ENCODE results near the gene ALOX15. TPM values are rescaled to one million over a fixed set of nuclear protein-coding genes. Genes with fewer than 3 reads are reported as not detected.

Gene ALOX15

DNA sequence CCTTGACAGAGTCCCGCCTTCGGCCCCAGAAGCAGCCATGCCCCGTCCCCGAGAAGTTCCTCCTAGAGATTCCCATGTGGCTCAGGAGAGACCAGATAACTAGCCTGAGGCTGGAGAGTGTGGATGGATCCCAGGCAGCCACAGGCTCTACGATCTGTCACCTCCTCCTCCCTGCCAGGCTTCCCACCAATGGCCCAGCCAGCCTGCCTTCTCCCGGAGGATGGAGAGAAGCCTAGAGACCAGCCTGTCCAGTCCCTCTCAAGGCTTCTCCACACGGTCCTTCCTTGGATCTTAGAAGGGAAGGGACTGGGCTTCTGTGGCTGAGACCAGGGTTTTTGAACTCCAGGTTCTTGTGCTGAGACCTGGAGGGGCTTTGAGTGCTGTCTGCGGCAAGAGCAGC lies 58.8 kb downstream of the ALOX15 start:
- peak overlapping the region; percentile 50 for H2BK12ac ChIP-seq (ENCODE audit: low read length)
- no CpG with 5 or more reads among the region's 8 CpGs for WGBS, 2 donors (ENCODE audit: extremely low coverage in 2 of 2, insufficient read length in 2 of 2, insufficient replicate concordance in 1 of 2)
- H3K4me1 ChIP-seq (ENCODE audit: control insufficient read depth in 2 of 2, insufficient read depth in 1 of 2, low read depth in 1 of 2, low read length in 2 of 2), result peaks cover 7 to 19% of the 10 kb centered on the region in 2 donors
- peak overlapping the region; percentile 28 for H3K4ac ChIP-seq (ENCODE audit: low read length)
- no peak overlapping the region for H2AFZ ChIP-seq (ENCODE audit: low read length)
- H3K27ac ChIP-seq (replicated peaks; ENCODE audit: low read length), result no peak overlapping the region
- H2BK120ac ChIP-seq (ENCODE audit: low read depth, low read length), result peak overlapping the region; percentile 47
- no peak overlapping the region for H4K91ac ChIP-seq (ENCODE audit: low read depth, low read length, poor library complexity)
- H2AK5ac ChIP-seq (ENCODE audit: low read depth, low read length), result peak overlapping the region; percentile 99
- H3K9ac ChIP-seq (ENCODE audit: low read depth, low read length, poor library complexity), result peak overlapping the region; percentile 32
- no peak overlapping the region for H3K4me2 ChIP-seq (ENCODE audit: insufficient read depth, low read length, poor library complexity, severe bottlenecking)
- H3K18ac ChIP-seq (ENCODE audit: low read length), result peak overlapping the region; percentile 97
- no peak overlapping the region for H3K4me3 ChIP-seq (ENCODE audit: low read length in 2 of 2)
- H2BK5ac ChIP-seq (ENCODE audit: low read length), result peak overlapping the region; percentile 78
- H3K14ac ChIP-seq (ENCODE audit: low read length), result no peak overlapping the region
- peaks cover 4 to 77% (median 22%) of the 10 kb centered on the region in 3 experiments for H3K27me3 ChIP-seq (ENCODE audit: control insufficient read depth in 3 of 3, insufficient read depth in 3 of 3, low read depth in 1 of 3, low read length in 3 of 3)
- no peak overlapping the region for H4K8ac ChIP-seq (ENCODE audit: low read depth, low read length)
- peaks cover 10% of the 10 kb centered on the region for H3K79me1 ChIP-seq (ENCODE audit: low read depth, low read length)
- no peak for DNase-seq (ENCODE audit: low spot score)
- peaks cover 0 to 2% of the 10 kb centered on the region in 2 donors for H3K9me3 ChIP-seq (replicated peaks in 1 of 2; ENCODE audit: control insufficient read depth in 2 of 2, insufficient read depth in 1 of 2, low read depth in 1 of 2, low read length in 2 of 2)
- H2BK15ac ChIP-seq (ENCODE audit: low read length), result peak overlapping the region; percentile 100
- H3K23ac ChIP-seq (ENCODE audit: low read depth, low read length, poor library complexity), result no peak overlapping the region
- no peaks in the 10 kb centered on the region for H3K36me3 ChIP-seq (replicated peaks in 1 of 2; ENCODE audit: control insufficient read depth in 2 of 2, insufficient read depth in 2 of 2, low read length in 2 of 2)

DNA sequence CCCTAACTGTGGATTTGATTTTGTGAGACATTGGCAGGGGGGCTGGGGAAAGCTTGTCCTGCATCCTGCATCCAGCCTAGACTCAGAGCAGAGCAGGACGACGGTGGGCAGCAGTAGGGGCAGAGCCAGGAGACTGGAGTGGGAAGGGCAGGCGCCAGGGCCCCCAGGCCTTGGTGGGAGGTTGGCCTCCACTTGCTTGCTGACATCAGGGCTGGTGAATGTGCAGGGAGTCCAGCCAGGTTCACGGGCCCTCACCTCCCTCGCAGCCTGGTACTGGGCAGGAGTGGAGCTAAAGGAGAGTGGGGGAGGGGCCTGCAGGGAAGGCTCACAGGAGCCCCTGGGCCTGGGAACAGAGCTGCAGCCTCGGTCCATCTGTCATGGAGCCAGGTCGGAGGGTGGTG lies 59.4 kb downstream of the ALOX15 start:
- WGBS, 2 donors (ENCODE audit: extremely low coverage in 2 of 2, insufficient read length in 2 of 2, insufficient replicate concordance in 1 of 2), result no CpG with 5 or more reads among the region's 7 CpGs
- peak overlapping the region; percentile 82 for H4K8ac ChIP-seq (ENCODE audit: low read depth, low read length)
- H3K79me1 ChIP-seq (ENCODE audit: low read depth, low read length), result peaks cover 10% of the 10 kb centered on the region
- H3K27ac ChIP-seq (replicated peaks; ENCODE audit: low read length), result no peak overlapping the region
- peak overlapping the region; percentile 53 for H3K9ac ChIP-seq (ENCODE audit: low read depth, low read length, poor library complexity)
- H3K36me3 ChIP-seq (replicated peaks in 1 of 2; ENCODE audit: control insufficient read depth in 2 of 2, insufficient read depth in 2 of 2, low read length in 2 of 2), result no peaks in the 10 kb centered on the region
- H3K4me1 ChIP-seq (ENCODE audit: control insufficient read depth in 2 of 2, insufficient read depth in 1 of 2, low read depth in 1 of 2, low read length in 2 of 2), result peaks cover 12 to 24% of the 10 kb centered on the region in 2 donors
- no peak overlapping the region for H3K4me2 ChIP-seq (ENCODE audit: insufficient read depth, low read length, poor library complexity, severe bottlenecking)
- H2AFZ ChIP-seq (ENCODE audit: low read length), result no peak overlapping the region
- peak overlapping the region; percentile 99 for H2AK5ac ChIP-seq (ENCODE audit: low read depth, low read length)
- peak overlapping the region; percentile 78 for H2BK5ac ChIP-seq (ENCODE audit: low read length)
- peak overlapping the region; percentile 72 for H4K91ac ChIP-seq (ENCODE audit: low read depth, low read length, poor library complexity)
- peak overlapping the region; percentile 10 for H3K4ac ChIP-seq (ENCODE audit: low read length)
- H3K23ac ChIP-seq (ENCODE audit: low read depth, low read length, poor library complexity), result peak overlapping the region; percentile 55
- peak overlapping the region; percentile 97 for H3K18ac ChIP-seq (ENCODE audit: low read length)
- peak overlapping the region; percentile 54 for H2BK120ac ChIP-seq (ENCODE audit: low read depth, low read length)
- peaks cover 4 to 72% (median 22%) of the 10 kb centered on the region in 3 experiments for H3K27me3 ChIP-seq (ENCODE audit: control insufficient read depth in 3 of 3, insufficient read depth in 3 of 3, low read depth in 1 of 3, low read length in 3 of 3)
- peak overlapping the region; percentile 84 for H2BK12ac ChIP-seq (ENCODE audit: low read length)
- DNase-seq (ENCODE audit: low spot score), result no peak
- H3K14ac ChIP-seq (ENCODE audit: low read length), result peak overlapping the region; percentile 71
- no peak overlapping the region for H3K4me3 ChIP-seq (ENCODE audit: low read length in 2 of 2)
- H2BK15ac ChIP-seq (ENCODE audit: low read length), result peak overlapping the region; percentile 100
- peaks cover 0 to 2% of the 10 kb centered on the region in 2 donors for H3K9me3 ChIP-seq (replicated peaks in 1 of 2; ENCODE audit: control insufficient read depth in 2 of 2, insufficient read depth in 1 of 2, low read depth in 1 of 2, low read length in 2 of 2)

Small RNA genes lying within 50 kb of the gene (small RNA-seq; reads per million reads assigned to genes)
- not detected for gene RNU6-955P (ENCODE audit: insufficient read depth)
